Measurements from ENCODE around the gene ATL1. TPM values are rescaled to one million over a fixed set of nuclear protein-coding genes. Genes with fewer than 3 reads are reported as not detected.
A peak's percentile ranks its signal among the peaks of the same experiment; 100 is the strongest.

ATL1 gene
- total RNA-seq, 3 donors from 2014 or later = 12.0 to 15.1 (median 13.1) TPM

- Histone ChIP-seq H3K36me3 (ENCODE audit: low read depth) (no peaks in the 10 kb centered on the region), H3K4me1 (ENCODE audit: low read depth) (peaks cover 5% of the 10 kb centered on the region), H3K4me3 (no peak overlapping the region), H3K9me3 (no peaks in the 10 kb centered on the region)
- DNase-seq = no peak
- intact Hi-C loops (cut with DNase I, micrococcal nuclease) = no loop called here
- ATAC-seq = no peak
- no peak for TF ChIP-seq CTCF (IDR thresholded peaks at IDR 0.05)
Observed at GRCh38 chr14:50539051-50539450, 20.9 kb upstream of the ATL1 start.

- H3K36me3 ChIP-seq (ENCODE audit: low read depth) = no peaks in the 10 kb centered on the region
- intact Hi-C loops (cut with DNase I, micrococcal nuclease) = no loop called here
- peaks cover 5% of the 10 kb centered on the region for H3K4me1 ChIP-seq (ENCODE audit: low read depth)
- no peaks in the 10 kb centered on the region for H3K9me3 ChIP-seq
- no peak for DNase-seq
- ATAC-seq = peak; percentile 79
- TF ChIP-seq CTCF (IDR thresholded peaks at IDR 0.05) = no peak
- H3K4me3 ChIP-seq = no peak overlapping the region
Observed at GRCh38 chr14:50541159-50541567, 18.8 kb upstream of the ATL1 start.

- TF ChIP-seq CTCF (IDR thresholded peaks at IDR 0.05) = no peak
- no peak overlapping the region for H3K4me3 ChIP-seq
- intact Hi-C loops (cut with DNase I, micrococcal nuclease) = no loop called here
- no peaks in the 10 kb centered on the region for H3K36me3 ChIP-seq (ENCODE audit: low read depth)
- H3K9me3 ChIP-seq = no peaks in the 10 kb centered on the region
- ATAC-seq (peak; percentile 84), DNase-seq (peak in 1 of 3 donors; percentile 81)
- peaks cover 5% of the 10 kb centered on the region for H3K4me1 ChIP-seq (ENCODE audit: low read depth)
Observed at GRCh38 chr14:50542941-50543418, 17.0 kb upstream of the ATL1 start.

- Histone ChIP-seq H3K4me3 (no peak overlapping the region), H3K9me3 (no peaks in the 10 kb centered on the region), H3K4me1 (ENCODE audit: low read depth) (peaks cover 5% of the 10 kb centered on the region), H3K36me3 (ENCODE audit: low read depth) (no peaks in the 10 kb centered on the region)
- ATAC-seq = no peak
- intact Hi-C loops (cut with DNase I, micrococcal nuclease) = no loop called here
- no peak for TF ChIP-seq CTCF (IDR thresholded peaks at IDR 0.05)
- no peak for DNase-seq
Observed at GRCh38 chr14:50544911-50545310, 15.0 kb upstream of the ATL1 start.

- Histone ChIP-seq H3K36me3 (ENCODE audit: low read depth) (no peaks in the 10 kb centered on the region), H3K4me3 (no peak overlapping the region), H3K9me3 (no peaks in the 10 kb centered on the region), H3K4me1 (ENCODE audit: low read depth) (peaks cover 5% of the 10 kb centered on the region)
- DNase-seq (no peak), ATAC-seq (no peak)
- TF ChIP-seq CTCF (IDR thresholded peaks at IDR 0.05) = no peak
- intact Hi-C loops (cut with DNase I, micrococcal nuclease) = no loop called here
Observed at GRCh38 chr14:50545618-50546017, 14.3 kb upstream of the ATL1 start.

GRCh38 chr14:50550294-50550693 lies 9.7 kb upstream of the ATL1 start:
- intact Hi-C loops (cut with DNase I, micrococcal nuclease) = no loop called here

More at GRCh38 chr14:50550294-50550693, 9.7 kb upstream of the ATL1 start:
- Histone ChIP-seq H3K4me1 (ENCODE audit: low read depth) (no peaks in the 10 kb centered on the region), H3K9me3 (no peaks in the 10 kb centered on the region), H3K4me3 (no peak overlapping the region), H3K36me3 (ENCODE audit: low read depth) (no peaks in the 10 kb centered on the region)
- no peak for ATAC-seq
- no peak for TF ChIP-seq CTCF (IDR thresholded peaks at IDR 0.05)
- no peak for DNase-seq

Measured in mucosa of descending colon (tissue), 3 donors.